K562 (cell line): Measurements from ENCODE around the gene ACTL6A. TPM values are rescaled to one million over a fixed set of nuclear protein-coding genes. Genes with fewer than 3 reads are reported as not detected.

ENCODE experiments used
- ATAC-seq: fragments of 200-7000 bp; cut with Tn5 transposase; 3 replicates; pipeline ENCODE4 v1.9.1; 2020; ENCODE audit warnings: moderate library complexity
- BruUV-seq: library from RNA; stranded (reverse); fragments of 400-500 nt; replicated peaks from 2 replicates; lab custom pipeline; 2021; lab: Mats Ljungman, UMichigan
- CTCF ChIA-PET: fragments of 300-600 bp; formaldehyde crosslinking; extraction: SDS; loops from one replicate; lab custom pipeline; 2021; ENCODE audit warnings: low intra/inter-chr PET ratio; lab: Yijun Ruan, JAX
- POLR2A ChIA-PET: fragments of 300-600, 350-650 bp; sonication (Branson Sonifier 250); formaldehyde crosslinking; extraction: SDS; loops from one replicate; lab custom pipeline; 2021; ENCODE audit warnings: antibody characterized with exemption, inconsistent platforms; lab: Yijun Ruan, JAX
- DNase-seq, 4 experiments: peaks; one replicate each; pipeline versions ENCODE4 v3.0.0 to v3.0.0-alpha.2; 2011 to 2018; ENCODE audit warnings: low spot score in 3 of 4, mixed read lengths in 3 of 4; ENCODE audit errors: extremely low read depth in 1 of 4
- FAIRE-seq: peaks from 2 replicates; lab custom pipeline; 2011; peaks lifted over from hg19 to GRCh38; lab: Jason Lieb, UNC
- H2AFZ ChIP-seq: 2 replicates; pipeline ENCODE4 v1.6.0; 2011; ENCODE audit warnings: low read depth, low read length, control low read depth, inconsistent platforms
- H3K27ac ChIP-seq: fragments of 200-600 bp; 3 replicates; pipeline ENCODE4 v1.8.0; 2011; ENCODE audit warnings: low read depth, mild to moderate bottlenecking, control low read depth, inconsistent platforms, low read length, moderate library complexity, mixed read lengths; ENCODE audit errors: extremely low read depth
- H3K27me3 ChIP-seq, 2 experiments: fragments of 300-600 bp in 1 of 2; 2 replicates in 1 of 2; 3 replicates in 1 of 2; pipeline versions ENCODE4 v1.6.0 to v1.8.0; 2011; ENCODE audit warnings: inconsistent platforms in 2 of 2, low read length in 2 of 2, mild to moderate bottlenecking in 1 of 2, mixed read lengths in 1 of 2, moderate library complexity in 1 of 2; ENCODE audit not compliant: control insufficient read depth in 2 of 2, insufficient read depth in 2 of 2
- H3K36me3 ChIP-seq: fragments of 300-600 bp; 3 replicates; pipeline ENCODE4 v1.8.0; 2011; ENCODE audit warnings: mild to moderate bottlenecking, low read length, inconsistent platforms; ENCODE audit not compliant: control insufficient read depth, insufficient read depth
- H3K4me1 ChIP-seq, 2 experiments: fragments of 200-600 bp in 1 of 2; replicated peaks in 1 of 2; 2 replicates in 1 of 2; 3 replicates in 1 of 2; pipeline versions ENCODE4 v1.5.1 to v1.8.0; 2011; ENCODE audit warnings: inconsistent platforms in 2 of 2, low read length in 2 of 2, mild to moderate bottlenecking in 1 of 2, mixed read lengths in 1 of 2, moderate library complexity in 1 of 2; ENCODE audit not compliant: control insufficient read depth in 2 of 2, insufficient read depth in 2 of 2
- H3K4me2 ChIP-seq: 2 replicates; pipeline ENCODE4 v1.6.1; 2011; ENCODE audit warnings: low read length, control low read depth, inconsistent platforms, mixed read lengths; ENCODE audit not compliant: insufficient read depth
- H3K4me3 ChIP-seq: fragments of 200-600 bp; sonication (generic), shearing (Covaris generic); 2 replicates; pipeline ENCODE4 v1.5.1; 2016; ENCODE audit warnings: control low read depth, inconsistent platforms
- H3K79me2 ChIP-seq: fragments of 200-600 bp; 3 replicates; pipeline ENCODE4 v1.8.0; 2011; ENCODE audit warnings: low read length, inconsistent platforms; ENCODE audit not compliant: control insufficient read depth, insufficient read depth
- H3K9ac ChIP-seq, 2 experiments: 2 replicates each; pipeline versions ENCODE4 v1.6.0 to v1.6.1; 2011; ENCODE audit warnings: low read depth in 2 of 2, low read length in 2 of 2, control low read depth in 1 of 2, inconsistent platforms in 1 of 2, mild to moderate bottlenecking in 1 of 2, mixed read lengths in 1 of 2; ENCODE audit not compliant: insufficient read depth in 1 of 2
- H3K9me1 ChIP-seq: one replicate; pipeline ENCODE4 v1.6.0; 2011; ENCODE audit warnings: inconsistent platforms, mild to moderate bottlenecking, low read length, moderate library complexity; ENCODE audit not compliant: control insufficient read depth, insufficient read depth
- H3K9me3 ChIP-seq: replicated peaks from 2 replicates; pipeline ENCODE4 v1.5.1; 2011; ENCODE audit warnings: low read depth, low read length, inconsistent platforms; ENCODE audit not compliant: control insufficient read depth, insufficient read depth
- H4K20me1 ChIP-seq: replicated peaks from 2 replicates; pipeline ENCODE4 v1.6.1; 2011; ENCODE audit warnings: low read length, inconsistent platforms, mixed read lengths; ENCODE audit not compliant: control insufficient read depth, insufficient read depth
- ARID2 ChIP-seq: fragments of 450-650 bp; IDR thresholded peaks from 2 replicates; pipeline ENCODE4 v1.6.1; 2017; ENCODE audit warnings: antibody characterized with exemption, mild to moderate bottlenecking
- KDM4B ChIP-seq, 2 experiments: fragments of 450-650 bp in 1 of 2; sonication (generic) in 1 of 2; IDR thresholded peaks; 2 replicates each; pipeline ENCODE4 v1.6.1; 2016 to 2017; ENCODE audit warnings: borderline replicate concordance in 2 of 2, antibody characterized with exemption in 1 of 2, low read depth in 1 of 2, mild to moderate bottlenecking in 1 of 2
- MEIS2 ChIP-seq: fragments of 450-650 bp; IDR thresholded peaks from 2 replicates; pipeline ENCODE4 v1.6.1; 2014; ENCODE audit warnings: mild to moderate bottlenecking; ENCODE audit not compliant: partially characterized antibody
- TBL1XR1 ChIP-seq, 2 experiments: IDR thresholded peaks; 2 replicates each; pipeline ENCODE4 v1.6.1; 2012; ENCODE audit warnings: improper control_type of control experiment in 2 of 2, low read length in 2 of 2, mild to moderate bottlenecking in 1 of 2
- TCF7 ChIP-seq: sonication (generic); IDR thresholded peaks from 2 replicates; pipeline ENCODE4 v1.6.1; 2016; ENCODE audit warnings: antibody characterized with exemption, borderline replicate concordance
- TRIM28 ChIP-seq: fragments of 450-650 bp; IDR thresholded peaks from 2 replicates; pipeline ENCODE4 v1.6.1; 2017
- ZNF217 ChIP-seq: sonication (generic); formaldehyde crosslinking; IDR thresholded peaks from 2 replicates; pipeline ENCODE4 v1.8.0; 2022; ENCODE audit warnings: mild to moderate bottlenecking, missing genetic modification reagents
- WGBS: fragments of 100-300 bp; shearing (Covaris generic); methylation state at CpG from one replicate; pipeline ENCODE4 v1.1.6; 2016; ENCODE audit warnings: low coverage, mixed read lengths; ENCODE audit not compliant: insufficient coverage; ENCODE audit errors: missing lambda C conversion rate; 5-methylcytosine and 5-hydroxymethylcytosine counted together
- in situ Hi-C: fragments of 300-500 bp; cut with MboI; formaldehyde crosslinking; loops from 4 replicates; pipeline ENCODE4 v1.15.0; 2018; ENCODE audit warnings: inconsistent platforms, mixed read lengths
- intact Hi-C: fragments of 100-400 bp; cut with micrococcal nuclease; formaldehyde crosslinking; loops from 2 replicates; pipeline ENCODE4 v1.14.2; 2022
- polyA plus RNA-seq, 8 experiments: library from polyadenylated mRNA; depleted of rRNA in 4 of 8; stranded (reverse) in 5 of 8; unstranded in 3 of 8; fragments of >200 nt; fragmentation: Nextera tagmentation in 2 of 8; fragmentation: Illumina TruSeq in 1 of 8; extraction: Ambion mirVana in 2 of 8; extraction: Trizol in 1 of 8; gene quantifications; 2 replicates each; pipeline versions ENCODE4 v1.2.1 to v1.2.3, GENCODE V29; 2011 to 2014; ENCODE audit warnings: inconsistent platforms in 1 of 8, missing spikeins in 1 of 8
- total RNA-seq, 7 experiments: library from RNA; depleted of rRNA in 6 of 7; stranded (reverse); fragments of >200 nt in 6 of 7; fragmentation: Illumina TruSeq in 2 of 7; extraction: Trizol in 2 of 7; gene quantifications; 2 replicates each; pipeline versions ENCODE4 v1.2.1 to v1.2.3, GENCODE V29; 2011 to 2021; ENCODE audit warnings: low replicate concordance in 1 of 7
- TF ChIP-seq, protein P1 (sequence below): fragments of 450-650 bp; IDR thresholded peaks from 2 replicates; pipeline ENCODE4 v1.6.1; 2018; ENCODE audit warnings: mild to moderate bottlenecking, low read depth; ENCODE audit not compliant: partially characterized antibody
- TF ChIP-seq, protein P2 (sequence below): fragments of 450-650 bp; formaldehyde crosslinking; IDR thresholded peaks from 2 replicates; pipeline ENCODE4 v1.4.0; 2020; ENCODE audit warnings: mild to moderate bottlenecking, moderate library complexity

The ACTL6A gene
- total and polyA plus RNA-seq, 9 of the 15 experiments (the other 6 are each of a cell fraction or from before 2014, with no cell fraction given) = 107 to 243 (median 157) TPM

DNA sequence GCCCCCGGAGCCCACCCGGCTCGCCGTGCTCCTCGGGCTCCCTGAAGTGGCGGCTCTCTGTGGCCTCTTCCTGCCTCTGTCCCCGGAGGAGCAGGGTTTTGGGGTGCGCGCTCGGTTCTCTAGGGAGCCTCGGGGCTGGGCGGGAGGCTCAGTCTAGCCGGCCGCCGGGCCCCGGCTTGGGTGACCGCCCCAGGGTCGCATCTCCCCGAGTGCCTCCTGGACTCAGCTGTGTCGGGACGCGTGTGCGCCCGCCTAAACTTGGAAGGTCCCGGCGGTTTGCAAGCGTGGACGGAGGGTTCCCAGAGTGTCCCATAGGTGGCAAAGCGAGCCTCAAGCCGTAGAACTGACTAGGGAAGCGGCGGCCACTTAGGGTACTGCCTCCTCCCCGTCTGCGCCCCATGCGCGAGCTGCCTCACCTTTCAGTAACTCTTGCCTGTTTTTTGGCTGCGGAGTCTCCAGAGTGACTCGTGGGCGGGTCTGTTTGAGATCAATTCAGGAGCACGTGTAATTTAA is 601 bp downstream of the ACTL6A start (continued):
- TF ChIP-seq, protein P1, sequence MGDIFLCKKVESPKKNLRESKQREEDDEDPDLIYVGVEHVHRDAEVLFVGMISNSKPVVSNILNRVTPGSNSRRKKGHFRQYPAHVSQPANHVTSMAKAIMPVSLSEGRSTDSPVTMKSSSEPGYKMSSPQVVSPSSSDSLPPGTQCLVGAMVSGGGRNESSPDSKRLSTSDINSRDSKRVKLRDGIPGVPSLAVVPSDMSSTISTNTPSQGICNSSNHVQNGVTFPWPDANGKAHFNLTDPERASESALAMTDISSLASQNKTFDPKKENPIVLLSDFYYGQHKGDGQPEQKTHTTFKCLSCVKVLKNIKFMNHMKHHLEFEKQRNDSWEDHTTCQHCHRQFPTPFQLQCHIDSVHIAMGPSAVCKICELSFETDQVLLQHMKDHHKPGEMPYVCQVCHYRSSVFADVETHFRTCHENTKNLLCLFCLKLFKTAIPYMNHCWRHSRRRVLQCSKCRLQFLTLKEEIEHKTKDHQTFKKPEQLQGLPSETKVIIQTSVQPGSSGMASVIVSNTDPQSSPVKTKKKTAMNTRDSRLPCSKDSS = no peak
- TF ChIP-seq, protein P2, sequence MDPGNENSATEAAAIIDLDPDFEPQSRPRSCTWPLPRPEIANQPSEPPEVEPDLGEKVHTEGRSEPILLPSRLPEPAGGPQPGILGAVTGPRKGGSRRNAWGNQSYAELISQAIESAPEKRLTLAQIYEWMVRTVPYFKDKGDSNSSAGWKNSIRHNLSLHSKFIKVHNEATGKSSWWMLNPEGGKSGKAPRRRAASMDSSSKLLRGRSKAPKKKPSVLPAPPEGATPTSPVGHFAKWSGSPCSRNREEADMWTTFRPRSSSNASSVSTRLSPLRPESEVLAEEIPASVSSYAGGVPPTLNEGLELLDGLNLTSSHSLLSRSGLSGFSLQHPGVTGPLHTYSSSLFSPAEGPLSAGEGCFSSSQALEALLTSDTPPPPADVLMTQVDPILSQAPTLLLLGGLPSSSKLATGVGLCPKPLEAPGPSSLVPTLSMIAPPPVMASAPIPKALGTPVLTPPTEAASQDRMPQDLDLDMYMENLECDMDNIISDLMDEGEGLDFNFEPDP (CRISPR knock-in tag) = no peak
- TF ChIP-seq TCF7 (no peak), MEIS2 (no peak)

DNA sequence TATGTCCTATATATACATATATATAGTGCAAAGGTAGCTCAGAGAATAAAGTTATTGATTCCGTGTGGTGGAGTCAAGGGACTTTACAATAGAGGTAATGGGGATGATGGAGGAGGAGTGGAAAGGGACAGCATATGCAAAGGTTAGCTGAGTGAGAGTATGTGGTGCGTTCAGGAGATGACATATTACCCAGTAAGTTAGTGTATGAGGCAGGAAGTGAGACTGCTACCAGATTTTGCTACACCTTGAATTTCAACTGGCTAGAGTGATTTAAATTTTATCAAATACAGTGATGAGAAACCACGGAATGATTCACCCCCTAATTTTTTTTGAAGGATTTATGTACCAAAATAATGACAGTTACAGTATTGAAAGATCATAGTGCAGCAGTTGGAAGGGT is 2.8 kb downstream of the ACTL6A start:
- H3K4me2 ChIP-seq = no peak overlapping the region
- no peak overlapping the region for H3K27ac ChIP-seq
- peaks cover 8 to 9% of the 10 kb centered on the region in 2 experiments; a peak in 3 of 5 replicates for H3K4me1 ChIP-seq
- CTCF ChIA-PET = interaction anchor here (0.5 kb wide), 1 partner anchor 1366 kb away, joined by 3 read pairs; no protein-coding TSS in a partner anchor
- no peaks in the 10 kb centered on the region for H3K9me3 ChIP-seq
- no peak overlapping the region for H3K4me3 ChIP-seq
- H3K9me1 ChIP-seq = no peaks in the 10 kb centered on the region
- 33% methylated on average over 3 of the region's 3 CpGs for WGBS
- in situ Hi-C loops = loop anchor here (25.0 kb wide), 1 partner anchor 553 kb away; no protein-coding TSS in a partner anchor
- ATAC-seq = no peak
- H3K79me2 ChIP-seq = peaks cover 63% of the 10 kb centered on the region
- POLR2A ChIA-PET = interaction anchor here (0.6 to 1.2 kb wide), 2 partner anchors 30 to 82 kb away, joined by 3 to 4 read pairs; no protein-coding TSS in a partner anchor
- no peak for TF ChIP-seq ARID2
- no peak for TF ChIP-seq ZNF217 (CRISPR knock-in tag)
- no peak for TF ChIP-seq TRIM28
- TF ChIP-seq TBL1XR1 (IDR thresholded peaks at IDR 0.05; ENCODE audit: low read length in 2 of 2) = no peak
- no peak for TF ChIP-seq KDM4B (IDR thresholded peaks at IDR 0.05; ENCODE audit: borderline replicate concordance in 2 of 2, low read depth in 1 of 2)
- H3K27me3 ChIP-seq = no peaks in the 10 kb centered on the region
- no peaks in the 10 kb centered on the region; the same call in 1 of the 2 replicates for H4K20me1 ChIP-seq
- H3K36me3 ChIP-seq = peaks cover 24% of the 10 kb centered on the region
- intact Hi-C loops = no loop called here
- no peak overlapping the region for H3K9ac ChIP-seq
- FAIRE-seq = no peak
- no TSS peak for BruUV-seq
- no peak overlapping the region for H2AFZ ChIP-seq
- no peak for DNase-seq
